Right forelimb (tissue), 1 donor: ENCODE measurements around the gene ADGRA3.
"Not testable (repeated sequence)": the region's sequence is repeated elsewhere in the genome, so short reads cannot be mapped to it uniquely, and the experiment has no call there.

Experiments
- DNase-seq: peaks from one replicate; pipeline ENCODE4 v3.0.0-alpha.2; 2018

The ADGRA3 gene

GRCh38 chr4:22477136-22477812, 38.6 kb downstream of the ADGRA3 start:
- DNase-seq: no peak

- DNase-seq: no peak
Observed at GRCh38 chr4:22476011-22476410, 39.9 kb downstream of the ADGRA3 start.

GRCh38 chr4:22475311-22475646, 40.6 kb downstream of the ADGRA3 start:
- DNase-seq: not testable (repeated sequence)

- DNase-seq: no peak
Observed at GRCh38 chr4:22474636-22475310, 41.1 kb downstream of the ADGRA3 start.

GRCh38 chr4:22473268-22473667, 42.6 kb downstream of the ADGRA3 start:
- DNase-seq: no peak

GRCh38 chr4:22471999-22472461, 43.8 kb downstream of the ADGRA3 start:
- no peak for DNase-seq

GRCh38 chr4:22471419-22471818, 44.4 kb downstream of the ADGRA3 start:
- DNase-seq: no peak

- DNase-seq: no peak
Observed at GRCh38 chr4:22466581-22466980, 49.3 kb downstream of the ADGRA3 start.

- no peak for DNase-seq
Observed at GRCh38 chr4:22465996-22466395, 49.9 kb downstream of the ADGRA3 start.

- DNase-seq: no peak
Observed at GRCh38 chr4:22465349-22465748, 50.5 kb downstream of the ADGRA3 start.

- no peak for DNase-seq
Observed at GRCh38 chr4:22463179-22463578, 52.7 kb downstream of the ADGRA3 start.

- no peak for DNase-seq
Observed at GRCh38 chr4:22462688-22463087, 53.2 kb downstream of the ADGRA3 start.

GRCh38 chr4:22460266-22460665, 55.6 kb downstream of the ADGRA3 start:
- DNase-seq: no peak

GRCh38 chr4:22458098-22458497, 57.8 kb downstream of the ADGRA3 start:
- DNase-seq: no peak

- no peak for DNase-seq
Observed at GRCh38 chr4:22457348-22457747, 58.5 kb downstream of the ADGRA3 start.

- no peak for DNase-seq
Observed at GRCh38 chr4:22456291-22456690, 59.6 kb downstream of the ADGRA3 start.

GRCh38 chr4:22454955-22455354, 60.9 kb downstream of the ADGRA3 start:
- no peak for DNase-seq

GRCh38 chr4:22454216-22454838, 61.5 kb downstream of the ADGRA3 start:
- DNase-seq: no peak

- DNase-seq: no peak
Observed at GRCh38 chr4:22444813-22445212, 71.1 kb downstream of the ADGRA3 start.

- DNase-seq: no peak
Observed at GRCh38 chr4:22442956-22443355, 72.9 kb downstream of the ADGRA3 start.

- DNase-seq: no peak
Observed at GRCh38 chr4:22440999-22441398, 74.9 kb downstream of the ADGRA3 start.

- DNase-seq: no peak
Observed at GRCh38 chr4:22439947-22440346, 75.9 kb downstream of the ADGRA3 start.

- DNase-seq: no peak
Observed at GRCh38 chr4:22435652-22436051, 80.2 kb downstream of the ADGRA3 start.

- no peak for DNase-seq
Observed at GRCh38 chr4:22434895-22435294, 81.0 kb downstream of the ADGRA3 start.
